KBM-7 (cell line): ENCODE results near the gene MEIS2.

ENCODE experiments used
- DNase-seq: peaks from one replicate; pipeline ENCODE4 v3.0.0-alpha.2; 2015
- in situ Hi-C: fragments of 300-500 bp; cut with MboI; formaldehyde crosslinking; loops from 2 replicates; pipeline ENCODE4 v1.14.3; 2020; ENCODE audit warnings: low sequenced_read_pairs, low pct_unique_long_range_greater_than_20kb, mixed read lengths

MEIS2 gene

DNA sequence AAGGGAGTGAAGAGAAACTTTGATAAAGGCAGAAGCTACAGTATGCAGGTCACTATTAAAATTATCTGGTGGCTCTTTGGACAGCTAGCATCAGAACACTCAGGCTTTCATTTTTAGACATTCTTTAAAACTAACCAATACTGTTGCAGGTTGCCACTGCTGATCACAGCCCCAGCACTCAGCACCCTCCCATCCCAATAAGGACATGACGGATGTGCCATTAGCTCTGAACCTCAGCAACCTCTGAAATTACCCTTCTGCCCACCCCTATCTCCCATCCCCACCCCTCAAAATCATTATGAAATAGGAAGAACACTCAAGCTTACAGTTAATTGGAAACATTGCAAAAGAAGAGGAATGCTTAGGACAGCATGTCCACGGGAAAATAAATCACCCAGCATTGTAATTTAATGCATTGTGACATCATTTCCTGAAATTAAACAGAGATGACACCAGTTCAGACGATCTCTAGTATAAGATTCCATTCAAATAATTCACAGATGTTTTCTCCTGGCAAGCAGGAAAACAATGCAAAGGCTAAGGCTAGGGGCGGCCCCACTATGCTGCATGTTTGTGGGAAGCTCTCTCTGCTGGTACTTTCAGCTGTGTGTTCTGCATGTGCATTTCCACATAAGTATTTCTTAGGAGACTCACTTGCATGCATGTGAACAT lies 71.6 kb downstream of the MEIS2 start:
- DNase-seq: no peak
- in situ Hi-C loops: no loop called here

DNA sequence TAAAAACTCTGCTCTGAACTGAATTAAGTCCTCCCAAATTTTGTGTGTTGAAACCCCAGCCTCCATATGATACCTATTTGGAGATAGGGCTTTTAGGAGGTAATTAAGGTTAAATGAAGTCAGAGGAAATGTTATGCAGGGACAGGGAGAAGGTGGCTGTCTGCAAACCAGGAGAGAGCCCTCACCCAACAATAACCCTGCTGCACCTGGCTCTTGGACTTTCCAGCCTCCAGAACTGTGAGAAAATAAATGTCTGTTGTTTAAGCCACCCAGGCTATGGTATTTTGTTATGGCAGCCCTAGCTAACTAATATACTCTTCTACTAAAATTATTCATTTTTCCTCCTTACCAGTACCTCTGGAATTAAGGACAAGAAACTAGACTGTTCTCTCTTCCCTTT lies 79.5 kb downstream of the MEIS2 start:
- in situ Hi-C loops: no loop called here
- DNase-seq: no peak

DNA sequence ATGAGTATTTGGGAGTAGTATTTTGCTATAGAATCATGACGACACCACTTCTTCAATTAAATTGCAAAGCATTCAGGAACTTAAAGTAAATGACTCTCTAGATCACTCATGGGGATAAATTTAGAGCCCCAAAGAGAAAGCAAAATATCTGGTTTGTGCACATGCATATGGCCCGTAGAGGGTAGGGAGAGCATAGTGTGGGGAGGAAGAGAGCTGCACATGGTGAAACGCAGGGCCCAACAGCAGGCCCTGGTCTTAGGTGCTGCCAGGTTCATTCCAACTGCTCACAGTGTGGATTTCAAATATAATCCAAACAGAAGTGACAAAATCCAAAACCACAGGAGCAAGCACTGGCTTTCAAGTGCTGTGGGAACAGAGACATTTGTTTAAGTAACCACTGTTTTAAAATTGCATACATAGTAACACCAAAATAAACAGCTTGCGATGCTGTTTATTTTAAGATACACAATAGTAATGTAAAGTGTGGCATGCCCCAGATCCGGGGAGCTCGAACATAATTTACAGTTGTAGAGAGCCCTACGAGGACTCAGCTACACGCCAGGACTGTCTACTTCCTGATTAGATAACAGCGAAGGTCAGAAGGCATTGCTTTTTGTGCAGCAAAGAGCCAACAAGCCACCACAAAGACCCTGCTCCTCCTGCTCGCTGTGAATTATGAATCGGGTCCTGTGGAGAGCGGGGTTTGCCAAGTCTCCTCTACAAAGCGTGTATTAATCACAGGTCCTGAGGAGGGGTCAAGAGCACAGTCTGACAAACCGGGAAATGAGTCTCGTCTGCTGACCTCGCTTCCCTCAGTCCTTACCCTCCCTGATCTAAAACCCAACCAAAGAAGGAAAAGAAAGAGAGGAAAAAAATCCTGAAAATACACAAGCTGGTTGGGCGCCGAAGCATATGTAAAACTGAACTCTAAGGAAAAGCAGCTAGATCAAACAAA lies 80.6 kb downstream of the MEIS2 start:
- peak; percentile 63 for DNase-seq
- in situ Hi-C loops: no loop called here

DNA sequence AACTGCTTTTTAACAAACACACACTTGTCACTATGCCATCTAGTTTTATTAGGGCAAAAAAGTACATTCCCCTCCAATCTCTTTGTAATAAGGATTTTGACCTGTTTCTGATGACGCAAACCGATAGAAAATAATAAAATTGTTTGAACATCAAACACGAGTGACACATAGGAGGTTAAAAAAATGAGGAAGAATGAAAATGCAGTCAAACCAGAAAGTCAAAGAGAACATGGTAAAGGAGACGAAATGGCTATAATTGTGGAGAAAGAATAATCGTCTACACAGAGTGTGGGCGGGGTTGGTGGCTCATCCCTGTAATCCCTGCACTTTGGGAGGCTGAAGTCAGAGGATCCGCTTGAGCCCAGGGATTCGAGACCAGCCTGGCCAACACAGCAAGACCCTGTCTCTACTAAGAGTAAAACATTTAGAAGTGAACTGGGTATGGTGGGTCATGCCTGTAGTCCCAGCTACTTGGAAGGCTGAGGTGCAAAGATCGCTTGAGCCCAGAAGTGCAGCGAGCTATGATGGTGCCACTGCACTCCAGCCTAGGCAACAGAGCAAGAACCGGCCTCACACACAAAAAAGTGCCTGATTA lies 83.2 kb downstream of the MEIS2 start:
- DNase-seq: no peak
- in situ Hi-C loops: no loop called here

DNA sequence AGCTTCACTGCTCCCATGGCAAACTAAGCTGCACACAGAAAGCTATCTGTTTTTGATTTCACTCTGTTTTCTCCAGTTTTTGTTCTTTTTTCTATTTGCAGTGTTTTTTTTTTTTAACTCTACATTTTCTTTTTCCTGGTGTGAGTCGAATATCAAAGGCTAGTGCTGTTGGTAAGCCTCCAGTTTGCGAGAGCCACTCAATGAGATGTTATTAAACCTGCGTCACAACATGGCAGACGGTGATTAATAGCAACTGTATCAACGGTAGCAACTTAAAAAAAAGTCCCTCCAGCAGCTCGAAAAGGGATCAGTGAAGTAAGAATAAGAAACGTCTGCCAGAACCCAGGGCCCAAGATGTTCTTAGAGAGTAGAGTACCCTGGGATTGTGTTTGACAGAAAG lies 84.1 kb downstream of the MEIS2 start:
- DNase-seq: no peak
- in situ Hi-C loops: no loop called here

DNA sequence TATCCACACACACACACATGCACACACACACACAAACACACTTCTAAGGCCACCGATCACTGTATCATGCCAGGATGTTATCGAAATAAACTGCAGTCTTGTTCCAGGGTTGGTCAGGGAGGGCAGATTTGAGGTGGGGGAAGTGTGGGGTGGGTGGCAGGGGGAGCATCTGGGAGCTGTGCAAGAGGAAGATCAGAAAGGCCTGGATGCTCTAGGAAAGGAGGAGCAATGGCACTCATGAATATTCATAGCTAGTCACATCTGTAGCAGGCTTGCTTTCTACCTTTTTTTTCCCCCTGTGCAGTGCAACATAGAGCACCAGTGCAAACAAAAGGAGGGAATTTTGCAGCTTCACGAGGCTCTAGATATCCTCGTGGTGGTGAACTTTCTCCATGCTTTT lies 84.9 kb downstream of the MEIS2 start:
- DNase-seq: no peak
- in situ Hi-C loops: no loop called here

DNA sequence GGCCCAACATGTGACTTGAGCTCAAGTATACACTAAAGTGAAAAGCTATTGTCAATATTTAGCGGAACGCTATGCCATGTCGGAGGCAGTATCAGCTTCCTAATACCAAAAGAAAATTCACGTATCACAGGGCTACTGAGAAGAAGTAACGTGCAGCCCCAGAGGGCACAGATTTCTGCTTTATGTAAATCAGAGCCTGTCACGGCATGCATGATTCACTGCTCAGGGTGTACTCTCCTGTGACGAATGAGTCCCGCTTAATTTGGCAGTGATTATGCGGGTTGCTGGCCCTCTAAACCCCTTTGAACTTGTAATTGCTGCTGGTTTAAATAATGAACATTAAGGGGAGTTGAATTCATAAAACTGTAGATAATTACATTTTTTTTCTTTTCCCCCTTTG lies 85.3 kb downstream of the MEIS2 start:
- no peak for DNase-seq
- in situ Hi-C loops: no loop called here

DNA sequence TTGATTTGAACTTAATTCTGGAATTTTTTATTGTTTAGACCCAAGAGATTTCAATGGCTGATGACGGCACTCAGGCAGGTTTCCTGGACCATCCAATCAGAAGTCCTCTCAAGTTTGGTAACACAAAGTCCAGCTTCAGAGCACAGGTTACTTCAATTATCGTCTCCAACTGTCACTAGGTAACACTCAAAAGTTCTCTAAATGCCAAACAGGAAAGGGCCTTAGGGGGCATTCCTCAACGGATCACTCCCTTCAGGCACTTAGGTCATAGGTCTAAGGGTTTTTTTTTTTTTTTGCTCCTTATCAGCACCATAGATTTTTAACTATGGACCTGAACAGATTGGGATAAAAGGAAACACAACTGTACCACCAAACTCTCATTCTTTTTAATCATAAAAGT lies 85.8 kb downstream of the MEIS2 start:
- no peak for DNase-seq
- in situ Hi-C loops: no loop called here

DNA sequence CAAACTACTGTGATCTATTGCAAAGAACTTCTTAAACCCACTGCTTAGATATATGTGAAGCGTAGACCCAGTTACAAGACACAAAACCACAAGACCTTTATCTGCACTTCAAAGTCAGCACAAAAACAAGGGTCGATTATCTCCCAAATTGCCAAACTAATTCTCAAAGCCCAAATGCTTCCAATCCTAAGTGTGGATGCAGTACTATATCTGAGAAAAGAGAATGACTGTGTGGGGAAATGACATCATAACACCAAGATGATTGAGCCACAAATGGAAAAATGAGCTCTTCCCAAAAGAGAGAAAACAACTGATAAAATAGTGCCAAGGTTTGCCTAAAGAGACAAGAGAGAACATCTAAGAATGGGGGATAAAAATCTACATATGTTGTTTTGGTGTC lies 86.2 kb downstream of the MEIS2 start:
- no peak for DNase-seq
- in situ Hi-C loops: no loop called here

DNA sequence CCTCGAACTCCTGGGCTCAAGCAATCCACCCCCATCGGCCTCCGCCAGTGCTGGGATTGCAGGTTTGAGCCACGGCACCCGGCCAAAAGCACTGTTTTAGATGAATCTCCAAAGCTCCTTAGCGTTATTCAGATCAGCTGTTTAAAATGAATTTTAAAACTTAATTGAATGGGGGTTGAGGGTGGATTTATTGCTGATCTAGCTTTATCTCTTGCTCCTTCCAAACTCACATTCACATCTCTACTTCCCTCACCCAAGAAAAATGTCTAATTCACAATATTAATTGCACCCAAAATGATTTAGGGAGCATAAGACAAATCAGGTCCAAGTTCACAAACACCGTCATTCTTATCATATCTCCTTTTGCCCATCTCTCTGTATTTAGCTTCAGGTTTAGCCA lies 89.8 kb downstream of the MEIS2 start:
- in situ Hi-C loops: no loop called here
- DNase-seq: no peak

DNA sequence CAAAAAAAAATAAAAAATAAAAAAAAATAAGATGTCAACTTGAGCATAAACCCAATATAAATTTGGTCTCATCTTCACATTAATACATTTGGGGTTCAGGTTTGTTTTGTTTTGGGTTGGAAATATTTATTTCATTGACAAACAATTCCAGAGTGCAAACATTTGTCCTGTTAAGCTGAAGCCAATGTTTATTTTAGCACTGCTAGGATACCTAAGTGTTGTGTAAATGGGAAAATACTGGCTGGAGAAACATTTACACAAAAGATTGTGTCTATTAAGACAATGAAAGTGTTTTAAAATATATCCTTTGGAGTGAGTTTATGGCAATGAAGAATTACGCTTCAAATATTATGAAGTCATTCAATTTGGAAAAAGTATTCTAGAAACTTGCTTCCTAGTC lies 91.1 kb downstream of the MEIS2 start:
- DNase-seq: no peak
- in situ Hi-C loops: no loop called here

DNA sequence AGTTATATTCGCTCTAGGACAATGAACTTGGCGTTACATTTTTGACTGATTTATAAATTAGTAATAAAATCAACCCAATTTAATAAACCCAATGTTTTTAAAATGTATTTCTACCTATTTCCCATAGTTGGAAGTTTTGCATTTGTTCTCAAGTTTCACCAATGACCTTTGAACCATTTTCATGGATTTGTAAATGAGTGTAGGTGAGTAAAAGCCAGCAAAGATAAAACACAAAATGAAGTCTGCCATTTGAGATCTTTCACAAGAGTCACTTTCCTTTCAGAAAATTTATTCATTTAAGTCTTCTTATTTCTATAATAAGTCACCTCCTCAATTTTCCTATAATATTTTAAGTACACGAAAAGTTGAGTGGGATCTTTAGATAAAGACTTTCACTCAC lies 92.1 kb downstream of the MEIS2 start:
- no peak for DNase-seq
- in situ Hi-C loops: no loop called here

DNA sequence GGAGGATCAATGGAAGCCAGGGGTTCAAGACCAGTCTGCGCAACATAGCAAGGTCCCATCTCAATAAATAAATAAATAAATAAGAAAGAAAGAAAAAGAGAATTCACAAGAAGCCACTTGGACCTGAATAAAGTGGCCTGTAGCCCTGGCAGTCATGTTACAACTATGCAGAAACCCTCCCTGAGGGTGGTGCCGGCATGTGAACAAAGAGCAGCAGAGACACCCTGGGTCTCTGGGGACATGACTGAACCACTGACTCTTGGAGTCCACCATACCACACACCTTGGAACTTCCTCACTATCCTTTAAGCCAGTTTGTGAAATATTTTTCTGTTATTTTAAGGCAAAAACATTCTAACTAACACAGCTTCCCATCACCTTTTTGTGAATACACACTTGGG lies 93.0 kb downstream of the MEIS2 start:
- no peak for DNase-seq
- in situ Hi-C loops: no loop called here

DNA sequence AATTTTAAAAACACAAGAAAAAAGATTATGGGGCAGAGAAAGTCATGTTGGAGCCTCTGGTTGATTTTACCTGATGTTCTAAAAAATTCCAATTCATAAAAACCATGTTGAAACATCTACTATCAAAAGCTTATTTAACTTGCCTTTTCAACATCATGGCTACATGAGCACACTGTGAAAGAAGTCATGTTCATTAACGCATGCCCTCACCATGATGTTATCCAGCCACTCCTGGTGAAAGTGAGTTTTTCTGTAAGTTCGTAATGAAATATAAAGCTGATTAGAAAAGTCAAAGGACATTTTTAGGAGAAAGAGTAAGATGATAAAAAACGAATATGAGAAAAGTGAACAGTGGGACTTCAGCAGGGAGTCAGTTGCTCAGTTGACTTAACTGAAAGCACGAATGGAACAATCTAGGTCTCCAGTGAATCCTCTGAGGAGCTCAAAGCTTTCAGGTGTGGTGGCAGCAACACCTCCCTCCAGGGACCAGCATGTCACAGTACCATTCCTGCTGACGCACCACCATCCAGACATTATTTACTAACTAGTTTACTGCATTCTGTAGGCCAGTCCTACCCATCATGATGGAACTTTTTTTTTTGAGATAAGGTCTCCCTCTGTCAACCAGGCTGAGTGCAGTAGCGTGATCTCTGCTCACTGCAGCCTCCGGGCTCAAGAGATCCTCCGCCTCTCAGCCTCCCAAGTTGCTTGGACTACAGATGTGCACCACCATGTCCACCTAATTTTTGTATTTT lies 95.2 kb downstream of the MEIS2 start:
- in situ Hi-C loops: no loop called here
- DNase-seq: no peak

DNA sequence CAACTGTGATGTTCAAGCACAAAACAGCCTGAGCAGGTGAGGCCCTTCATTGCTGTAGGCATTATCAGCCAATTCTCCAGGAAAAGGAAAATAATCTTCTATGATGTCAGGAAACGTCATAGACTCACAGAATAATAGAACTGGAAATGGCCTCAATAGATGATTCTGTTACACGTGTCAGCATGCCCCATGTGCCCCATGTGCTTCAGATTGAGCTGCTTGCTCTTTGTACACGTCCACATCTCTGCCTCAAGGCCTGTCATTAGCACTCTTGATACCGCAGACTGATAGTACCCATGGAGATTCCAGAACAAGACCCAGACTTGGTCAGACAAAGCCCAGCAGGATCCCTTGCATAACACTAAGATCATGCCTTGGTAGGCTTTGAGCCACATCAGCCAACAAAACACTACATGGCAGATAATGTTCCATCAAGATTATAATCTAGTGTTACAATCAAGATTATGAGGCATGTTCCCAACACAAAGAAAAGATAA lies 95.9 kb downstream of the MEIS2 start:
- in situ Hi-C loops: no loop called here
- DNase-seq: no peak

DNA sequence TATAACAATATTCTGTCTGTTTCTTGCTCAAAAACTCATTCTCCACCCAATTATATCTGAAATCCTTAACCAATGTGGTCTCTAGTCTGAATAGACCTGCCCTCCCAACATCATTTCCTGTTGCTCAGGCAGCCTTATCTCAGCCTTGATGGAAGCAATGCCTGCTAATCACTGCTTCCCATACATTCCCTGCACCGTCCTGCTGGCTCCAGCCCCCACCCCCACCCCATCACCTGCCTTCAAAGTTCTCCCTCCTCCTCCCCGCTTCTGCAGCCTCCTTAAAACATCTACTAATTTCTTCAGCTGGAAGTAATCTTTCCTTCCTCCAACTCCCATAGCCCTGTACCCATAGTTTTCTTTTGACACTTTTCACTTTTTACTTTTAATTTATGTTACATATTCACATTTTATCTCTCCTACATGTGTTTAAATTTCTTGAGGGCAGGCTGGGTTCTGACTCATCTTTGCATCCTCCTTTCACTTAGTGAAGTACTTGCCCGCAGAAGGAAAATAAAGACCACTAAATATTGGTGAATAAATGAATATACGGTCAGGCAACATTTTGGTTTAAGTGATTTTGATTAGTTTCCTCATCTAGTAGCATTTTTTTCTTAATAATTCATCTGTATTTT lies 98.2 kb downstream of the MEIS2 start:
- in situ Hi-C loops: no loop called here
- no peak for DNase-seq

DNA sequence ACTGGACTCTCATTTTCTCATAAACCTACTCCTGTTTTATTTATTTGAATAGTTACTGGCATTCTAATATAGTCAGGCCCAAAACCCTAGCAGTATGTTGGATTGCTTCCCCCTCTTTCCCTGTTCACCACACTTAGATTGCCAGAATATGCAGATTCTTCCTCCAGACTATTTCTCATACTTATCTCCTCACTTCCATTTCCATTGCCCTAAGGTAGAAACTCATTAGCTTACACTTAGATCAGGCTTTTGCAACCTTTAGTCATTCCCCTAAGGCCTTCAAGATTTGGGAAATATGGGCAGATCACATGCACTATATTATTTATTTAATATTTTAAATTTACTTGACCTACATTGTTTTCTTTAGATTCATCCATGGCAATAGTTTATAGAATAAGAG lies 98.9 kb downstream of the MEIS2 start:
- in situ Hi-C loops: no loop called here
- DNase-seq: no peak

DNA sequence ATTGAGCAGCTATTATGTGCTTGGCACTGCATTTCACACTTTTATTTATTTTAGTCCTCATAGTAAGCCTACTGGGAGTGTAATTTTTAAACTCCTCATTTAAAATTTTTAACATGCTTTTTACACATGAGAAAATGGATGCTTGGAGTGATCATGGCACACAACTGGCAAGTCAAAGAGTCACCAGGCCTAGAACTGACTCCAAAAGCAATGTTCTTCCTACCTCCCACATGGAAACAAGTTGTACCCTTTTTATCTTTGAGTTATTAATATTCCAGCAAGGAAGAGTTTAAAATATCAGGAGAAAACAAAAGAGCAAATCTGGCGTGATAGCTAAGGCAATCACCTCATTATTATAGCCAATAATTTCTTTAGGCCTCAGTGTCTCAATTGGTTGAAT lies 100.6 kb downstream of the MEIS2 start:
- in situ Hi-C loops: no loop called here
- DNase-seq: no peak

DNA sequence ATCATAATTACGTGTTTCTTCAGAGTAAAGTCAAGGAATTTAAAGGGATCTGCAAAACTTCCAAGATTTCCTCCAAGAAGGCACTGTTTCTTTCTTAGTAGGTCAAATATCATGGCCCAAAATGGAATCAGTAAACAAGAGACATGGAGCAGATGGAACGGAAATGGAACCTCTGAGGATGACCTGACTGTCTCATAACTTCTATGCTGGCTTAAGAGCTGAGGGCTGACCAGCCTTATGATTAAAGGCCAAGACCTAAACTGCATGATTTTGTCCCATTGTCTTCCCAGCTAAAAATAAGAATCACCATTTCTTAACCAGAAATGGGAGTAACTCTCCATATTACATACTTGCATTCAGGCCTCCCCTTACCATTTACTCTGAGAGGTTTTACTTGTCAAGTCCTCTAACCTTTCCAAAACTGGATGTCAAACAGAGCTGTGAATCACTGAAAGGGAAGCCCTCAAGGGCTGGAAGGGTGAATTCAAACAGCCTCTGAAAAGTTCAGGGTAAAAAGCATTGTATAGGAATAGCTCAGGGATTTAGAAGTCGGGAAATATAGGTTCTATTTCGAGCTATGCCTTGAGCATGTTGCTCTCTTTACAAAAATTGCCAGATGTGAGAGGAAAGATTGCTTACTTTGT lies 103.7 kb downstream of the MEIS2 start:
- in situ Hi-C loops: no loop called here
- DNase-seq: no peak
